UCSD-AML1 (cell line): ENCODE results near the gene MYH10.

Source experiments
- DNase-seq: peaks from one replicate; lab custom pipeline; 2025; ENCODE audit not compliant: unreplicated experiment; lab: John Stamatoyannopoulos, UW

The MYH10 gene

GRCh38 chr17:8476741-8477140 is 153.8 kb downstream of the MYH10 start:
- no peak for DNase-seq

GRCh38 chr17:8475781-8476180 is 154.7 kb downstream of the MYH10 start:
- no peak for DNase-seq

- DNase-seq: no peak
Measured at GRCh38 chr17:8475227-8475626, 155.3 kb downstream of the MYH10 start.

- DNase-seq: no peak
Measured at GRCh38 chr17:8474826-8475225, 155.7 kb downstream of the MYH10 start.

- DNase-seq: no peak
Measured at GRCh38 chr17:8473451-8474192, 156.9 kb downstream of the MYH10 start.

- DNase-seq: no peak
Measured at GRCh38 chr17:8472663-8473062, 157.9 kb downstream of the MYH10 start.

GRCh38 chr17:8470447-8471047 is 160.0 kb downstream of the MYH10 start:
- DNase-seq: no peak

- DNase-seq: no peak
Measured at GRCh38 chr17:8469964-8470363, 160.6 kb downstream of the MYH10 start.

- DNase-seq: no peak
Measured at GRCh38 chr17:8468980-8469379, 161.5 kb downstream of the MYH10 start.

- DNase-seq: no peak
Measured at GRCh38 chr17:8468127-8468526, 162.4 kb downstream of the MYH10 start.

GRCh38 chr17:8467527-8467926 is 163.0 kb downstream of the MYH10 start:
- DNase-seq: no peak

GRCh38 chr17:8466873-8467272 is 163.7 kb downstream of the MYH10 start:
- DNase-seq: no peak

- DNase-seq: no peak
Measured at GRCh38 chr17:8466456-8466855, 164.1 kb downstream of the MYH10 start.

- no peak for DNase-seq
Measured at GRCh38 chr17:8465759-8466158, 164.8 kb downstream of the MYH10 start.

GRCh38 chr17:8465356-8465755 is 165.2 kb downstream of the MYH10 start:
- no peak for DNase-seq

- no peak for DNase-seq
Measured at GRCh38 chr17:8464941-8465340, 165.6 kb downstream of the MYH10 start.

- DNase-seq: no peak
Measured at GRCh38 chr17:8463099-8463498, 167.4 kb downstream of the MYH10 start.

- no peak for DNase-seq
Measured at GRCh38 chr17:8462564-8462963, 168.0 kb downstream of the MYH10 start.

GRCh38 chr17:8459831-8460230 is 170.7 kb downstream of the MYH10 start:
- DNase-seq: no peak

GRCh38 chr17:8459107-8459506 is 171.4 kb downstream of the MYH10 start:
- DNase-seq: no peak

GRCh38 chr17:8458128-8458527 is 172.4 kb downstream of the MYH10 start:
- no peak for DNase-seq

GRCh38 chr17:8455665-8456209 is 174.8 kb downstream of the MYH10 start:
- no peak for DNase-seq

- no peak for DNase-seq
Measured at GRCh38 chr17:8453326-8453725, 177.2 kb downstream of the MYH10 start.
